ENCODE results near the gene BAZ1A.
"Not testable (repeated sequence)": the region's sequence is repeated elsewhere in the genome, so short reads cannot be mapped to it uniquely, and the experiment has no call there.

The BAZ1A gene

DNA sequence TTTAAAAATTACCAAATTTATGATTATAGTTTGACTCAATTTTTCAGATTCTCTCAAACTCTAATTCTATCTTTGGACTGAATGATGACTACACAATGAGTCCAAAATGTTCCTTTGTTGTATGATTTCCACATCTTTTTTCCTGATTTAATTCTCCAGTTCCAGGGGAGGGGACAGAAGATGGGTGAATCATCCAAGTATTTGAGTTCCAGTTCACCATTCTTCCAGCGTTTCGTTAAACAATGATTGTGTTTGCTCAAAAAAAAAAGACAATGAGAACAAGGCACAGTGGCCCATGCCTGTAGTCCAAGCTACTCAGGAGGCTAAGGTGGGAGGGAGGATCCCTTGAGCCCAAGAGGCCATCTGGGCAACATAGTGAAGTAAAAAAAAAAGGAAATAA is 23.8 kb downstream of the BAZ1A start:
- no peak for DNase-seq

DNA sequence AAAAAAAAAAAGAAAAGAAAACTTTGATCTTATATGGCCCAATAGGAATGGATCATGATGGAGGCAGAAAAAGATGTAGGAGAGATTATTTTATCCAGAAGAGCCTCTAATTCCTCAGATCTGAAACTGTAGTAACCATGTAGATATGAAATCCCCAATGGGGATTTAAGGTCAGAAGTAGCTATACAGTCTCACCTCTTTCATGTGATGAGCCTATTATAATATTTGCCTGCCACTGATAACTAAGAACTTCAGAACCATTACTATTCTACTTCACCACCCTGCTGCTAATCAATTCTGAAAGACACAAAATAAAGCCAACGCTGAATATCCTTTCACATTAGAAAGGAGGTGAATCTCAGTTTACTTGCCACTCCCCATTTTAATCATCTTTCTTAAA is 29.3 kb downstream of the BAZ1A start:
- no peak for DNase-seq

- DNase-seq = no peak
Observed at GRCh38 chr14:34843011-34843554, 32.1 kb downstream of the BAZ1A start.

- no peak for DNase-seq
Observed at GRCh38 chr14:34837801-34838322, 37.3 kb downstream of the BAZ1A start.

- DNase-seq = no peak
Observed at GRCh38 chr14:34835312-34835711, 39.8 kb downstream of the BAZ1A start.

DNA sequence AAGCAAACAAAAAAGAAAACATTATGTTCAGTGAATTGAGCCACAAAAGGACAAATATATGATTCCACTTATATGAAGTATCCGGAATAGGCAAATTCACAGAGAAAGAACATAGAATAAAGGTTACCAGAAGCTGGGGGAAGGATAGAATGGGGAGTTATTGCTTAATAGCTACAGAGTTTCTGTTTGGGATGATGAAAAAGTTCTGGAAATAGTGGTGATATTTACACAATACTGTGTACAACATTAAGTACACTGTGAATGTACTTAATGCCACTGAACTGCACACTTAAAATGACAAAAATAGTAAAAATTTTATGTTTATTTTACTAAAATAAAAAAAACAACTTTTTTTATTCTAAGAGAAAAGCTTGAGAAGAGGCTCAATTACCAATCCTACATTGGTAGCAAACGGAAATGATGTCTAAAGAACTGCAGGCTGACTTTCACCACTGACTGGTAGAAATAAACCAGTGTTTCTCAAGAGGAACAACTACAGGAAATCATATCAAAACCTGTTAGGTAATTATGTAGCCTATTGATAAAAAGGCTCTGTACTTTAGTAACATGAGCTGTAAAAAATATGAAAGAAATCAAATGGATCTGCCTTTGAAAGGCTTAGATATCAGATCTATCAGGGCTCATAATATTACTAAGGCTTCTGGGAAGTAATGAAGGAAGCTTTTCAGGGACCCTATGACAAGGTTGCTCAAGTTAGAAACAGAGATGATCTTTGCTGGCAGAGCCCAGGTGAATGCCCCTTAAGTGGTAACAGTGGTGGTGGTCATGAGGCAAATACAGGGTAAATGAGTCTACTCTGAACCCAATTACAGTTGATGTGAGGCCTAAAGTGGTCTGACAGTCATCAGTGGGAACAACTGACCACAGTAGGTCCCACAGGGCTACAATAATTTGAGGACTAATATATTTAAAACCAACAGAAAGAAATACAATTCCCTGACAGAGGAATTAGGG is 41.3 kb downstream of the BAZ1A start:
- no peak for DNase-seq

GRCh38 chr14:34826661-34827060 is 48.5 kb downstream of the BAZ1A start:
- no peak for DNase-seq

DNA sequence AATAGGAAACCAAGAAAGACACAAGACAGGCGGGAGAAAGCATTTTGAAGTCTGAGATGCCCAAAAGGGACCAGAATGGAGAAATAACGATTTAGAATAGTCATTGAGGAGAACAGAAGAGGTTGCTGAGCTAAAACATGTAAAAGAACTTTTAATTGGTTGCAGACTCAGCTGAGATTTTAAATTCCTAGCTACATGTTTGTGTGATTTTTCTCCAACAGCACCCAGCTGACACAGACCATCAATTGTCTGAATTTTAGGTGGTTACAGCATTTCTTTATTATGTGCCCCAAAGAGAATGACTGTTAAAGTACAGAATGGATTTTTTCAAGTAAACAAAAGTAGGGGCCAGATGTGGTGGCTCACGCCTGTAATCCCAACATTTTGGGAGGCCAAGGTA is 50.3 kb downstream of the BAZ1A start:
- DNase-seq = no peak

GRCh38 chr14:34824256-34824655 is 50.9 kb downstream of the BAZ1A start:
- no peak for DNase-seq

- DNase-seq = no peak
Observed at GRCh38 chr14:34817768-34818167, 57.4 kb downstream of the BAZ1A start.

DNA sequence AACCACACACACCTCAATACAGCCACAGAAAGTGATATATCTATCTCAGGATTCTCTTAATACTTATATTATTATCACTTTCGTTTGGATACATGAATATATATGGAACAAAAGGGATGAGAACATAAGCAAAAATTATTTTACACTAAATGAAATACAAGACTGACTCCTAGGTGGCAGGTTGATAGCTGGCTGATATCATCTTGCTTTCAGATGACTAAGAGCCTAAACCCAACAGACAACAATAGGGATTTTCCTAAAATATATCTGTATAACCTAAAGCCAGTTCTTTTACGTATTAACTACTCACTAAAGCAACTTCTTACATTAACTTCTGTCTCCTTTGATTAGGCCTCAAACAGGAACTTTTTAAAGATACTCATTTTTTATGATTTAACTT is 65.1 kb downstream of the BAZ1A start:
- no peak for DNase-seq

DNA sequence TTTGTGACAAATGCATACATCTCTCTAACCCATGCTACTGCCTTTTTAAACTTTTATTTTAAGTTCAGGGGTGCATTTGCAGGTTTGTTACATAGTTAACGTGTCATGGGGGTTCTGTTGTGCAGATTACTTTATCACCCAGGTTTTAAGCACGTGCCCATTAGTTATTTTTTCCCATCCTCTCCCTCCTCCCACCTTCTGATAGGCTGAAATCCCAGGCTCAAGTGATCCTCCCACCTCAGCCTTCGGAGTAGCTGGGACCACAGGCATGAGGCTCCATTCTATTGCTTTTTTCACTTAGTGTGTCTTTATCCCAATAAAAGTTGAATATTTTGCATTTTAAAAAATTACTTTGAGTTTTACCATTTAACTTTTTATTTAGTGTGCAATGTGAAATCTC is 68.9 kb downstream of the BAZ1A start:
- no peak for DNase-seq

DNA sequence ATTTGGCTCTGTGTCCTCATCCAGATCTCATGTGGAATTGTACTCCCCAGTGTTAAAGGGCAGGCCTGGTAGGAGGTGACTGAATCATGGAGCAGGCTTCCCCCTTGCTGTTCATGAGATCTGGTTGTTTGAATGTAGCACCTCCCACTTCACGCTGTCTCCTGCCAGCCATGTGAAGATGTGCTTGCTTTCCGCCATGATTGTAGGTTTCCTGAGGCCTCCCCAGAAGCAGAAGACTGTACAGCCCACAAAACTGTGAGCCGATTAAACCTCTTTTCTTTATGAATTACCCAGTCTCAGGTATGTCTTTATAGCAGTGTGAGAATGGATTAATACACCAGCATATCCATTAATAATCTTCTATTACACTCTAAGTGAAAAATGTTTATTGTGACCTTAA is 70.2 kb downstream of the BAZ1A start:
- DNase-seq = no peak

DNA sequence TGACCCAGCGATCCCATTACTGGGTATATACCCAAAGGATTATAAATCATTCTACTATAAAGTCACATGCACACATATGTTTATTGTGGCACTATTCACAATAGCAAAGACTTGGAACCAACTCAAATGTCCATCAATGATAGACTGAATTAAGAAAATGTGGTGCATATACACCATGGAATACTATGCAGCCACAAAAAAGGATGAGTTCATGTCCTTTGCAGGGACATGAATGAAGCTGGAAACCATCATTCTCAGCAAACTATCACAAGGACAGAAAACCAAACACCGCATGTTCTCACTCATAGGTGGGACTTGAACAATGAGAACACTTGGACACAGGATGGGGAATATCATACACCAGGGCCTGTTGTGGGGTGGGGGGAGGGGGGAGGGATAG is 76.3 kb downstream of the BAZ1A start:
- not testable (repeated sequence) for DNase-seq

- DNase-seq = no peak
Observed at GRCh38 chr14:34797747-34798583, 77.2 kb downstream of the BAZ1A start.

GRCh38 chr14:34796902-34797301 is 78.3 kb downstream of the BAZ1A start:
- no peak for DNase-seq

- DNase-seq = no peak
Observed at GRCh38 chr14:34794941-34795340, 80.2 kb downstream of the BAZ1A start.

- DNase-seq = no peak
Observed at GRCh38 chr14:34794217-34794616, 80.9 kb downstream of the BAZ1A start.

- DNase-seq = no peak
Observed at GRCh38 chr14:34792598-34792997, 82.6 kb downstream of the BAZ1A start.

DNA sequence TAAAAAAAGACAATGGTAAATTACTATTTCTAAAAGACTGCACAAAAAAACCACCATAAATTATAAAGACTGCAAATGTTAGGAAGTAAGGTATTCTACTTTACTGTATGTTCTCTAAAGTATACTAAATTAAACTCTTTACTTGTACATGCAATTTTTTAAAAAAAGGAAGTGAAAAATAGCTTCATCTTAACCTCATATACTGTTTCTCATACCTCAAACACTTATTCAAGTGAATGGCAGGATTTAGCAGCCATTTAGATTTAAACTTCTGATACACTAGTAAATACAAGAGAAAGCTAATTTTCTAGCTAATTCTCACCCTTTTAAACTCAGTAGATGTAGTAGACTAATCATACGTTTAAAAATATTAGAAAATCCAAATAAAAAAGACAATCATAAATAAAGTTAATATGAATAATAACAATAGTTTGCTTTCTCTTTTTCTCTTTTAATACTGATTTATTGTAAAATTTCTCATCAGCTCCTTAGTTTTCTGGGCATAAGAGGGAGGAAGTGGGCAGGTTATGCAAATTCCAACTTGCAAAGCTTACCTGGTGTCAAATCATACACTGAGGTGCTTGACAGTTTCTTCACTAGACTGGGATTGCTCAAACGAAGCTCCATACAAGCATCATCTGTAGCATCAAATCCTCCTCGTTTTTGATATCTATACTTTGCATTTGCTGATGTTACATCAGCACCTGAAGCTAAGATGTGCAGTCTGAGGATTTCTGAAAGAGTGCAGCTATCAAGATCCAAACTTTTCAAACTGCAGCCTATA is 89.7 kb downstream of the BAZ1A start:
- DNase-seq = no peak

DNA sequence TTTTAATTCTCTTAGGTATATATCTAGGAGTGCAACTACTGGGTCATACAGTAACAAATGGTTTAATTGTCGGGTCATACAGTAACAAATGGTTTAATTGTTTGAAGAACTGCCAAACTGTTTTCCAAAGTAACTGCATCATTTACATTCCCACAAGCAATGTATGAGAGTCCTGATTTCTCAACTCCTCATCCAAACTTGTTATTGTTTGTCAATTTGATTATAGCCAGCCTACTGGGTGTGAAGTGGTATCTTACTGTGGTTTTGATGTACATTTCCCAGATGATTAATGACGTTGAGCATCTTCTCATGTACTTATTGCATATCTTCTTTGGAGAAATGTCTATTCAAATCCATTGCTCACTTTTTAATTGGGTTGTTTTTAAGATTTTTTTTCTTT is 93.1 kb downstream of the BAZ1A start:
- no peak for DNase-seq

GRCh38 chr14:34781242-34781641 is 93.9 kb downstream of the BAZ1A start:
- DNase-seq = no peak

Data from activated gamma-delta T cell (primary cell).